Amniotic epithelial cell (primary cell): ENCODE measurements around the gene ZNF879.
A peak's percentile ranks its signal among the peaks of the same experiment; 100 is the strongest.

ENCODE experiments used
- DNase-seq: peaks from one replicate; pipeline ENCODE4 v3.0.0-alpha.2; 2010; ENCODE audit warnings: low read depth

ZNF879 gene

DNA sequence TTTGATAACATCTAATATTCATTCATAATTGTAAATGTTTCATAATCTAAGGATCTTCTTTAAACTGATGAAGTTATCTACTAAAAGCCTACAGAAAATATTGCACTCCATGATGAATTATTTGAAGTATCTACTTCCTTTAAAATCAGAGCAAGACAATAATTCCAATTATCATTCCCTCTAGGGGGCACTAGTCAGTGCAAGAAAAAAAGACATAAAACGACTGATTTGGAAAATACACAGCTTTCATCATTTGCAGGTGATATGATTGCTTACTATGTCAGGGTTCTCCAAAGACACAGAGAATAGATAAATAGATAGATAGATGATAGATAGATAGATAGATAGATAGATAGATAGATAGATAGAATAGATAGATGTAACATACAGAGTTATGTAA, 14.9 kb upstream of the ZNF879 start:
- no peak for DNase-seq

GRCh38 chr5:179033004-179033580, 9.5 kb downstream of the ZNF879 start:
- peak; percentile 9 for DNase-seq

DNA sequence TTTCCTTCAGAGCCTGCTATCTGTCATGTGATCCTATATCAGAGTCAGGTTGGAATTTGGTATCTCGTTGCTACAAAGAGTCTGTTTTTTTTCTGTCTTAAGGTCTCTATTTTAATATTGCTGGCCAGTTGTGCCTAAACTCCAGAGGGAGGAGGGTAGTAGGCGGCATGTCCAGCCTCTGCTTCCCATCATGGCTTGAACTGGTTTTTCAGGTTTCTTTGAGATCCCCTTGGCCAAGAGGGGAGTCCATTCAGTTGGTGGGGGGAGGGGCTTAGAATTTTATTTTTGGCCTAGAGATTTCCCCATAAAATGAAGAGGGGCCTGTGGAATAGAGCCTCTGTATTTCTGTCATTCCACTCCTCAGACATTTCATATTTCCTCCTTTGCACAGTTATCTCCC, 21.2 kb downstream of the ZNF879 start:
- no peak for DNase-seq

GRCh38 chr5:179051784-179052183, 28.2 kb downstream of the ZNF879 start:
- DNase-seq = no peak

DNA sequence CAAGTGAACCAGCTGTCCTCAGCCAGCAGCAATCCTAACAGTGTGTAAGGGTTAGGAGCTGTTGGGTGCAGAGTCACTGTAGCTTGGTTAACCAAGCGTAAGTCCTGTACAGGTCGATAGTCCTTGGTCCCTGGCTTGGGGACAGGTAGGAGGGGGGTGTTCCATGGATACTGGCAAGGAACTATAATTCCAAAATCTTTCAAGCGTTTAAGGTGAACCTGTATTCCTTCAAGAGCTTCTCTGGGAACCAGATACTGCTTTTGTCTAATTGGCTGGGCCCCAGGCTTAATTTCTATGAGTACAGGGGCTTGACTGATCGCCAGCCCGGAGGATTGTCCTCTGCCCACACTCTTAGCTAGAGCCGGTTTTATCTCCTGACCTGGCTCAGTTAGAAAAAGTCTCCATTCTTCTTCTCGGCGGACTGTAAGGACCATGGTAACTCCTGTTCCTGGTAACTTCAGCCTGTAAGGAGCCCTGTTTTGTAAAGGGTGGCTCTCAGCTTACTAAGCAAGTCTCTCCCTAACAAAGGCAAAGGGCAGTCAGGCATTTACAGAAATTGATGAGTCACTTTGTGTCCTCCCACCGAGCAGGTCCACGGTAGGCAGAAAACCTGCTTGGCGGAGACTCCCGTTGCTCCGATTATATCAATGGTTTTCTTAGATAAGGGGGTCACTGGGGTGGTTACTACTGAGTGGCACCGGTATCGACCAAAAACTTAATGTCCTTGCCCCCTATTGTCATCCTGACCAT, 30.6 kb downstream of the ZNF879 start:
- DNase-seq = no peak

DNA sequence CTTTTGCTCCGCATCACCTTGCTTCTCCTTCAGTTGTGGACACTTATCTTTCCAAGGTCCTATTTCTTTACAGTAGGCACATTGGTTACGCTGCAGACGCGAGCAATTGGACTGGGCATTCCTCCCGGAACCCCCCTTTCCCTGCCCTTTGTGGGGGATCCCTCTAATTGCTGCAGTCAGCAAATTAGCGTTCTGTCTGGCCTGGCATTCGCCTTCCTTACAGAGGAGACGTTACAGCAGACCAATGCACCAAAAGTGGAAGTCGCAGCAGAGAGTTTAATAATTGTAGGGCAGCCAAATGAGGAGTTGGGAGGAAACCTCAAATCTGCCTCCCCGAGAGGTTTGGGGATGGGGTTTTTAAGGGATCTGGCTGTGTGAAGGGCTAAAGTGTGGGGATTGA, 31.3 kb downstream of the ZNF879 start:
- no peak for DNase-seq

GRCh38 chr5:179055436-179055835, 31.8 kb downstream of the ZNF879 start:
- DNase-seq = no peak

DNA sequence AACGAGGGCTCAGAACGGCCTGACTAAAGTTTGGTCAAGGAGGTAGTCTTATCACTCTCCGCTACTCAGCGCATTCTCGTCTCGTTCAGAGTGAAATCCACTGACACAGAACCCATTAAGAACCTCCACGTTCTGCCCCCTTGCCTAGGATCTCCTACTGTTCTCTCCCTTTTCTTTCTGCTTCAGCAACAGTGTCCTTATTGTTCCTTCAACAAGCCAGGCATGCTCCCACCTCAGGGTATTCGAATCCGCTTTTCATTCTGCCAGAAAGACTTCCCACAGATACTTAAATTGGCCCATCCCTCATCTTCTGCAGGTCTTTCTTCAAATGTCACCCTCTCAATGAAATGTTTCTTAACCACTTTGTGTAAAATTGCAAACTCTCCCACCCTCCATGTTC, 32.2 kb downstream of the ZNF879 start:
- DNase-seq = no peak

DNA sequence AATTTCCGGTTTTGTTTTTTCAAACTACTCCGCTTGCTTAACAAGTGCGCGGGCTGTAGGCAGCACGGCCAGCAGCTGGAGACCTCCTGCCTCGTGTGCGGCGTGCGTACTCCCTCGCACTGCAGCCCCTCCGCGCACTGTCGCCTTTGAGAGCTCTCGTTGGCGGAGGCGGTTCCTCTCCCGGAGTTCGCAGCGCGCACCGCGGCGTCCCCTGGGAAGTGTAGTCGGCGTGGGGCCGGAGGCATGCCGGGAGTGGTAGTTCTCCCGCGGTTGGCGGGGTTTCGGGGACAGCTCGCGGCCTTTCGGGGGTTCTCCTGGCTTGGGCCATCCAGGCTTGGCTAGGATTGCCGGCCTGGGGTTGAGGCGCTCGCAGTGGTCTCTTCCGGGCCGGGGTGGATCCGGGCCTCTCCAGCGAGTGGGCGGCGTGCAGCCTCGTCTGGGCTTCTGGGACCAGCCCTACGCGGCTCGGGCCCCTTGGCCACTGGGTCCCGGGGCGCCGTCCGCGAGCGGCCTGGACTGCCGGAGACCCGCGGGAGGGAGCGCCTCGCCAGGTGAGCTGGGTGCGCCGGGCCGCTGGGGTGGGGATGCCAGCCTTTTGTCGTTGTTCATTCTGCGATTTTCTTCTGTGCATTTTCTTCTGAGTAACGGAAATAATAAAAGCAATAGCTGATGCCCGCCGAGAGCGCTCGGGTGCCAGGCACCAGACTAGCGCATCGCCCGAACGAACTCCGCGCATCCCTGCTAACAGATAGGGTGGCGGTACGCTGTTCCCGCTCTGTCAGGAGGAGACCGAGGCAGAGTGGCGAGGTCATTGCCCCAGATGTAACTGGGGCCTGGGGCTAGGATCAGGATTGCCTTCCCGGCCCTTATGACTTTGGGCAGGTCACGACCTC, 36.8 kb downstream of the ZNF879 start, which contains the start of gene ZNF354C:
Gene ZNF354C, plus strand, starts transcription at position 258 of the 893 bp plus-strand sequence. CDS start 1,696 bp downstream, outside the sequence.
- DNase-seq = peak; percentile 89

GRCh38 chr5:179061025-179061424, 37.4 kb downstream of the ZNF879 start:
- DNase-seq = no peak

DNA sequence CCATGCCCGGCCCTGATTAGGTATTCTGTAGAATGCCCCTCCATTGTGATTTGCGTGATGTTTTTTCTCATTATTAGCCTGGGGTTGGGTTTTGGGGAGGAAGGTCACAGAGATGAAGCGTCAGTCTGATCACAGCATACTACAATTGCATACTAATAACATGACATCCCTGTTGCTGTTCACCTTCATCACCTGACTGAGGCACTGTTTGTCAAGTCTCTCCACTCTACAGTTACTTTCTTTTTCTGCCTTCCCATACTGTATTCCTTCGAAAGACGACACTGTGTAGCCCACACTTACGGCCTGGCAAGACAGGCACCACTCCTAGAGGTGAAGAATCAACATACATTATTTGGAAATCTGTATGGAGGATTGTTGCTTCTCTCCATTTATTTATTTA, 42.1 kb downstream of the ZNF879 start:
- no peak for DNase-seq

DNA sequence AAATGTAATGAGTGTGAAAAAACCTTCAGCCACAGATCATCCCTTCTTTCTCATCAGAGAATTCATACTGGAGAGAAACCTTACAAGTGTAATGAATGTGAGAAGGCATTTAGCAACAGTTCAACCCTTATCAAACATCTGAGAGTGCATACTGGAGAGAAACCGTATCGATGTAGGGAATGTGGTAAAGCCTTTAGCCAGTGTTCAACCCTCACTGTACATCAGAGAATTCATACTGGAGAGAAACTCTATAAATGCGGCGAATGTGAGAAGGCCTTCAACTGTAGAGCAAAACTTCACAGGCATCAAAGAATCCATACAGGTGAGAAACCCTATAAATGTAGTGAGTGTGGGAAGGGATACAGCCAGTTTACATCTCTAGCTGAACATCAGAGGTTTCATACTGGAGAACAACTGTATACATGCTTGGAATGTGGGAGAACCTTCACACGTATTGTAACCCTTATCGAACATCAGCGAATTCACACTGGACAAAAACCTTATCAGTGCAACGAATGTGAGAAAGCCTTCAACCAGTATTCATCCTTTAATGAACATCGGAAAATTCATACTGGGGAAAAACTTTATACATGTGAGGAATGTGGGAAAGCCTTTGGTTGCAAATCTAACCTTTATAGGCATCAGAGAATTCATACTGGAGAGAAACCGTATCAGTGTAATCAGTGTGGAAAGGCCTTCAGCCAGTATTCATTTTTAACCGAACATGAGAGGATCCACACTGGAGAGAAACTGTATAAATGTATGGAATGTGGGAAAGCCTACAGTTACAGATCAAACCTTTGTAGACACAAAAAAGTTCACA, 55.8 kb downstream of the ZNF879 start:
- no peak for DNase-seq

DNA sequence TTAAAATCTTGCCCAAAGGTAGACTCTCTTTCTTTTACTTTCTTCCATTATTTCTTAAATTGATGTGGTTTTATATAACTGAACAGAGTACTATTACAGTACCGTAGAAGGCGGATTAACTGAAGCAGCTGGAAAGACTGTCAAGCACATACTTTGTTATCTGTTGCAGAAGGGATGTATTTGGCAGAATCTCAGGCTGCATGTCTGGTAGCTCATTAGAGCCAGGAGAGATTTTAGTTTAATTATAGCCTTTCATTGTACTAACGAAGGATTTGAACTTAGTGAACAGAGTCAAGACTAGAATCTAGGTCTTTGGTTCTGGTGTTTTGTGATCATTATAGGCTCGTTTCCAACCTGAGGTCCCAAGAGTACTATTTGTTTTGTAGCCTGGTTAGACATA, 57.1 kb downstream of the ZNF879 start:
- no peak for DNase-seq
